DMS 273 (cell line): ENCODE results near the gene PSMD11.
A peak's percentile ranks its signal among the peaks of the same experiment; 100 is the strongest.
"Not testable (repeated sequence)": the region's sequence is repeated elsewhere in the genome, so short reads cannot be mapped to it uniquely, and the experiment has no call there.

ENCODE experiments used
- DNase-seq: peaks from one replicate; lab custom pipeline; 2025; ENCODE audit not compliant: unreplicated experiment; lab: John Stamatoyannopoulos, UW

Gene PSMD11

DNA sequence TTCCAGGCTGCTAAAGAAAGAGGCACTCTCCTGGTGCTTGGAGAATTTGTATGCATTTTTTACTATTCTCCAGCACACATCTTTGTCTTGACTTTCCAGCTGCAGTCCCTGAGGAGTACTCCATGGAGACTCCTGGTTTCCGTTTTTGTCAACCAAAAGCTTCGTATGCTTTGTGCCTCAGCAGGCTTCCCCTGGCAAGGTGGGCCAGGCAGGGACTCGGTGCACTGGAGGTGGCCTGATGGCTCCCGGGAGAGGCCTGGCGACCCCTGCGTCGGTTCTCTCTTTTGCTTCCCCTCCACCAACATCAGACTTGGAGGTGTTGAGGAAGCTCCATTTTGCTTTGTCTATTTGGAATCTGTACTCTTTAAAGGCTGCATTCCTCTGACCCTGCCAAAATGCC is 66.2 kb downstream of the PSMD11 start:
- no peak for DNase-seq

DNA sequence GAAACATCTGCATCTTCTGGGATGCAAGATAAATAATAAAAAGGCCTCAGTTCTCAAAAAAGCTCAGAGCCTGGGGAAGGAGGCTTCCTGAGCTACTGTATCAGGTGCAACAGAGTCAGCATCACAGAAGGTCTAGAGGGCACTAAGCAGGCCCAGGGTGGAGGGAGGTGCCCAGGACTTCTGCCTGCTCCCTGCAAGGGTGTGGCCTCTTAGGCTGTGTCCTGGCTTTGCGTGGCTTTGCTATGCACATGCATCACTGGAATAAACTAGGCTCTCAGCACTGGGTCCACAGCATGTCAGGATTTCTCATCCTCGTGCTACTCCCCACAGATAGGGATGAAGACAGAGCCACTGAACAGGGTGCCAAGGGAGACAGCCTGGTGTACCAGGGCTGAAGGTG is 68.0 kb downstream of the PSMD11 start:
- DNase-seq, result no peak

DNA sequence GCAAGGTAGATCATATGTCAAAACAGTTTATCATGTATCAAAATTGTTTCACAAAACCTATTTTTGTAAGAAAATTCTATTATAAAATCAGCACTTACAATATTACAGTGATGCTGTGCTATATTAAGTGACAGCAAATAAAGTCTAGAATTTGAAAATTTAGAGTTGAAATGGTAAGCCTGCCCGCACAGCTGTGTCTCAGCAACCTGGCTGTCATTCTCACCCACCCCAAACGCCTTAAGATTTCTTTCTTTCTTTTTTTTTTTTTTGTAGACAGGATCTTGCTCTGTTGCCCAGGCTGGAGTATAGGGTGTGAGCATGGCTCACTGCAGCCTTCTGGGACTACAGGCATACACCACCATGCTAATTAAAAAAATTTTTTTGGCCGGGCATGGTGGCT is 69.3 kb downstream of the PSMD11 start:
- no peak for DNase-seq

DNA sequence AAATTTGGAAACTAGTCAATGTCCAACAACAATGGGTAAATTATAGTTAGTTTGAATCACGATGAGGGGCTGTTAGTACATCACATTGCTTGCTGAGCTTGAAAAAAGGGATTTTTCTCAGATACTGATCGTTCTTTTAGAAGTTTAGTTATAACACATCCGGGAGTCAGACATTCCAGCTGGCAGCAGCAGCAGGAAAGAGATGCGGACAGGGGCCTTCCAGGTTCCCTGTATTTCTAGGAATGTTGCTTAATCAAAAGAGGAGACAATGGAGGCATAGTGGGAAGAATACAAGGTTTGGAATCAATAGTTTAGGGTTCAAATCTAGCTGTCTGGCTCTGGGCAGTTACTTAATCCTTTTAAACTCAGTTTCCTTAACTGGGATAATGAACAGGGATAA is 70.3 kb downstream of the PSMD11 start:
- DNase-seq, result no peak

GRCh38 chr17:32515677-32516383 is 71.5 kb downstream of the PSMD11 start:
- no peak for DNase-seq

DNA sequence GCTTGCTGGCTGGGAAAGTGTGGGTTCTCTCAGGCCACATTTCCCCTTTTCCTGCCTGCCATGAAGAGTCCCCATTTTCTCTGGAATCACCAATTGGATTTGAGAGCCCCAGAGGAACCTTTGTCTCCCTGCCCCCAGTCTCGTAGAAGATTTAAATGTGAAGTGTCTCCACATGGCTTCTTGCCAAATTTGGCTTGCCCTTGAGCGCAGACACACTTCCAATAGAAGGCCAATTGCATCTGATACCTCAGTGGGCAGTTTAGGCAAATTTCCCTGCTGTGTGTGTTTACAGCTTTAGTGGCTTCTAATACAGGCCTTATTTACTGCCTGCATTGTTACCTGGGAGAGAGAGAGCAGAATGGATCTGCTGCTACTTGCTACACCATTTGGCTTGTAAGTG is 72.1 kb downstream of the PSMD11 start:
- peak; percentile 30 for DNase-seq

DNA sequence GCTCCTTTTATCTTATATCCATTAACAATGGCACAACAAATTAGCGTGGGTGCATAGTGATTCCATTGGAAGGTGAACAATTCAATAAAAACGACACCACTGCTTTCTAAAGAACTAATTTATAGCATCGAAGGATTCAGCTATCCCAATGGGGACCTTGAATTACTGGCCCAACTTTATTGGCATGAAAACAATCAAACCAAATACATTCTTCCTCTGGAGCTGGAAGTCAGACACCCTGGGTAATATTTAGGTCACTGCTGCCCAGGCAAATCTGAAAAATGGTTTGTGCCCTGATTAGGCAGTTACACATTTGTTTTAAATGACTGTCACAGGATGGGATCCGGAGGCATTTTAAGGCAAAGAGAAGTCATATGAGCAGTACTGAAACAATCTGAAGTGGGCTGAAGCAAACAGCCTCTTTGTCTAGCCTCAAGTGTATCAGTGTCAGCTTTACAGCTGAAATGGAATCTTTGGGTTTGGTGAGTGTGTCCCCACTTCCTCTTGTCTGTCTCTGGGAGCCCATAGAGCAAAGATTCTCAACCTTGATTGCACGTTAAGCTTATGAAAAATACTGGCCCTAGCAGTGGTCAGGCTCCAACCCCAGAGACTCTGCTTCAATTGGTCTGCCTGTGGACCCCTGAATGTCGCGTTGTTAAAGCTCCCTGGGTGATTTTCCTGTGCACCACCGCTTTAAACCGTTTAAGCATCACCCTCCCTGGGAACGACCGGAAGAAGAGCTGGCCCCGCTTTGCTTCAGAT is 72.8 kb downstream of the PSMD11 start:
- DNase-seq, result no peak

DNA sequence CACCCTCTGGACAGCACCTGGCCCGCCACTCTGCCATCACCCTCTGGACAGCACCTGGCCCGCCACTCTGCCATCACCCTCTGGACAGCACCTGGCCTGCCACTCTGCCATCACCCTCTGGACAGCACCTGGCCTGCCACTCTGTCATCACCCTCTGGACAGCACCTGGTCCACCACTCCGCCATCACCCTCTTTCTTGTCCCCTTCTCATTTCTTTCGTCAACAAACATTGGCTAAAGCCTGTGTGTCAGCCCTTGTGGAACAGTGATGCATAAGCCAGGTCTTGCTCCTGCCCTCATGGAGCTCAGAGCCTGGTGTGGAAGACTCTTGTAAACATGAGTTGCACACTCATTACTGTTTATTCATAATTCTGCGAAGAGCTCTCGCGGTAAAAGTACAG is 73.7 kb downstream of the PSMD11 start:
- no peak for DNase-seq

GRCh38 chr17:32518646-32519227 is 74.4 kb downstream of the PSMD11 start:
- DNase-seq, result no peak

- DNase-seq, result peak; percentile 88
These were observed 75.2 kb downstream of the PSMD11 start for GRCh38 chr17:32519228-32520103.

DNA sequence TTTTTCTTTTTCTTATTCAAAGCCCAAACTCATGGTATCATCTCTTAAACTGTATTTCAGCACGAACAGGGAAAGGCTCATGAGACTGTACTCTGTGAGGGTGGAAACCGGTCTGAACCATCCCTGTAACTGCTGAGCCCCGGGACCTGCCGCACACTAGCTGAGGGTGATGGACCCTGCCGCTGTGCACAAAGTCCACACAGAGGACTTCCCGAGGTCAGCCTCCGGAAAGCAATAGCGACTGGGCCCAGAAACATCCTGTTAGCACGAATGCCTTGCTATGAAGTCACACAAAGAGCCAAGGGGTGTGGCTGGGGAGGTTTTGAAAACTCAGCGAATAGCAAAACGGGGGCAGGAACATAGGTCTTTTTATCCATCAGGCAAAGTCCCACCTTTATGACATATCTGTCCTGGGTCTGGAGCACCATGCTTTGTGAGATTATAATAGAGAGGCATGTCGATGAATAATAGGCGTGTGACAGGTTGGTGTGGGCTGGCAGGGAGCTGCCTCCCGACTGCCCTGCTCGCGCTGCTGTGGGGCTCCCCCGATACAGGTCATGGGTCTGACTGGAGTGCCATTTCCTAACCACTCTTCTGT is 75.9 kb downstream of the PSMD11 start:
- peak; percentile 36 for DNase-seq

DNA sequence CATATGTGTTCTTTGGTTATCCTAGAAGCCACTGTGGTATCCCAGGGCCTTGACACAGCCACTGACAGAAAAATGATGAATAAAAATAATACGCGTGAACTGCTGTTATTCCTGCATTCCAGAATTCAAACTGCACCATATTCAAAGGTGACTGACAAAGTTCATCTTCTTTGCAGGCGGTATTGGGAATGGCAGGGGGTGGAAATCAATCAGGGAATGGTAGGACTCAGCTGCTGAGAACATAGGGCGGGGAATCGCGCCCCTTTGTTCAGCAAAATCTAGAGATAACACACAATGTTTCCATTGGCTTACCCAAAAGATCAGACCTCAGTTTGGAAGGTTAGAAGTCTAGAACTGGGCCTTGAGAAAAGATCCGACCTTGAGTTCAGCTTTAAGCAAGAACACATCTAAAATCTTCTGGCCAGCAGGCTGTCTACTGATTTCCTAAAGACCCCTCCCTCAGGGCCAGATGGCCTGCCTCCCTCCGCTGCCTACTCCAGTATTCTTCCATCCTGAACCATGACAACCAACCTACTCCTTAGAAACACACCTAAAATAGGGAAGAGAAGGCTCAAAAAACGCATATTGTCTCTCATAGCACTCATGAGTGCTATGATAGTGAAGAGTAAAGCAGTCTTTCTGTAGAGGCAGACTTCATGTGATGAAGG is 76.6 kb downstream of the PSMD11 start:
- DNase-seq, result peak; percentile 66

DNA sequence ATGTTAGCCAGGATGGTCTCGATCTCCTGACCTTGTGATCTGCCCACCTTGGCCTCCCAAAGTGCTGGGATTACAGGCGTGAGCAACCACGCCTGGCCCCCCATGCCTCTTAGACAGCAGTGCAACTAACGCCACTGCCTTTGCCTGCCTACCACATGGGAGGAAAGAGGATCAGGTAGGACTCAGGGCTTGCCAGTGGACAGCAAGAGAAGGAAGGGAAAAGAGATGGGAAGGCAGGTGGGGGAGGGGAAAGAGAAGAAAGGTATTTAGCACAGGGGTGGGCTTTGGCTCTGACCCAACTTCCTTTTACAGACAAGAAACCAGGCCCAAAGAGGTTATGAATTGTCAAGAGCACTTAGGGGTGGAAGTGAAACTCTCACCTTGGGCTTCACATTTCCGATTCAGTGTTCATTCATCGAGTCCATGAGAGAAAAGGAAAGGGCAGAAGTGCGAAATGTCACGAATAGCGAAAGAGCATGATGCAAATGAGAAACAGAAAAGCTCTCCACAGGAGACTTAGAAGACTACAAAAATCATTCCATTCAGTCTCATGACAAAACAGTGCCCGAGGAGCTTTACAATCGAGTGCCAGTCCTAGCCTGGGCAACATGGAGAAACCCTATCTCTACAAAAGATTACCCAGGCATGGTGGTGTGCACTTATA is 78.8 kb downstream of the PSMD11 start:
- DNase-seq, result no peak

GRCh38 chr17:32523827-32524552 is 79.7 kb downstream of the PSMD11 start:
- DNase-seq, result no peak

DNA sequence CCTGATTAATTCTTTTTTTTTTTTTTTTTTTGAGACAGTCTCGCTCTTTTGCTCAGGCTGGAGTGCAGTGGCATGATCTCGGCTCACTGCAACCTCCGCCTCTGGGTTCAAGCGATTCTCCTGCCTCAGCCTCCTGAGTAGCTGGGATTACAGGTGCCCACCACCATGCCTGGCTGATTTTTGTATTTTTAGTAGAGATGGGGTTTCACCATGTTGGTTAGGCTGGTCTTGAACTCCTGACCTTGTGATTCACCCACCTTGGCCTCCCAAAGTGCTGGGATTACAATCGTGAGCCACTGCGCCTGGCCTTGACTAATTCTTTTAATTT is 80.2 kb downstream of the PSMD11 start:
- not testable (repeated sequence) for DNase-seq

- peak; percentile 78 for DNase-seq
These were observed 80.8 kb downstream of the PSMD11 start for GRCh38 chr17:32525122-32525521.

DNA sequence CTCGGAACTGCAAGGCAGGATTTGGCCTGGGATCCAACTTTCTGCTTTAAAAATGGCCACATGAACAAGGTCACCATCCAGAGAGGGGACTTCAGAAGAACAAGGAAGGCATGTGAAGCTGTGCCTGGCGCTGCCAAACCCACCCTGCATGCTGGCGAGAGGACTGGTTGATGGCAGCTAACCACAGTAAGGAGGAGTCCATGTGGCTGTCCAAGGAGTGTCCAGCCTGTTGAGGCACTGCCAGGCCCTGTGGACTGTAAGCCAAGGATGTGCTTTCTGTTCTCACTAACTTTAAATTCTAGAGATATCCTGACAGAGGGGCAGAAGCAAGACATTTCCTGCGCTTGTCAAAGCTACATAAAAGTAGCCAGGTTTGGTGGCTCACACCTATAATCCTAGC is 82.8 kb downstream of the PSMD11 start:
- no peak for DNase-seq

GRCh38 chr17:32528825-32529224 is 84.5 kb downstream of the PSMD11 start:
- no peak for DNase-seq

- peak; percentile 46 for DNase-seq
These were observed 85.3 kb downstream of the PSMD11 start for GRCh38 chr17:32529604-32530003.
